Measurements from ENCODE around the gene KATNAL2.

DNA sequence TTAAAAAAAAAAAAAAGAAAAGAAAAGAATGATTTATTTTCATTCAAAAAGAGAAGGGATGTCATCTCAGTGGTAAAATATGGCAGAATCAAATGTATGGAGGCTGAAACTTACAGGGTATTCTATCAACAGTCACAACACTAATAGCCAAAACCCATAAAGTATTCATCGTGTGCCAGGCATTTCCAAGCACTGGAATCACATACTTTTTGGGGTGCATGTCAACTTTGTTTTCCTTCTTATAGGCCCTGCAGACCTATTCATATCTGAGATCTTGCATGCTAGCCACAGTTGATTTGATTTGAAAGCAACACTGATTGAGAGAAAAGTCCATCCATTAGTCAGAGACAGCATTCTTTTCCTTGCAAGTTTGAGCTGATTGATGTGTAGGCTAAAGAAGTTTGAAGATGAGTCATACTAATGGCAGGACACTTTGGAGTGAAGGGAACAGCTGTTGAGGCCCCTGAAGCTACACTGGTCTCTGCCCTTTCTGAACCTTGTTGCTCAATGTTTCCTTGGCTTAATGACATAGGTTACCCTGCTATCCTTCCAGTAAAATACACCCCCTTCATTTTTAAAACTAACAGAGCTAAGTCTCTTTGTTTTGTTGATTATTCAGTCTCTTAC is 22.0 kb downstream of the KATNAL2 start:
- TF ChIP-seq CTCF (optimal IDR thresholded peaks at IDR 0.05 in 1 of 3, IDR thresholded peaks at IDR 0.05 in 1 of 3, conservative IDR thresholded peaks at IDR 0.05 in 1 of 3; ENCODE audit: extremely low read depth in 1 of 3, insufficient read depth in 2 of 3, low read length in 3 of 3) (no peak), EZH2 (IDR thresholded peaks at IDR 0.05; ENCODE audit: low read length) (no peak)
